Transverse colon (tissue), 4 donors: ENCODE measurements around the gene FAM216A. TPM values are rescaled to one million over a fixed set of nuclear protein-coding genes. Genes with fewer than 3 reads are reported as not detected.

ENCODE experiments used
- DNase-seq: peaks from one replicate; pipeline ENCODE4 v3.0.0-alpha.2; 2019
- H3K27ac ChIP-seq, 4 donors: fragments of 200-600 bp; sonication (generic); 2 replicates each; pipeline ENCODE4 v1.5.1; 2016 to 2018; ENCODE audit warnings: inconsistent platforms in 4 of 4
- H3K27me3 ChIP-seq: fragments of 200-600 bp; sonication (generic); 2 replicates; pipeline ENCODE4 v1.5.1; 2017; ENCODE audit warnings: inconsistent platforms
- H3K36me3 ChIP-seq, 4 donors: fragments of 200-600 bp; sonication (generic); 2 replicates each; pipeline ENCODE4 v1.5.1; 2017 to 2019; ENCODE audit warnings: inconsistent platforms in 4 of 4
- H3K4me1 ChIP-seq, 4 donors: fragments of 200-600 bp; sonication (generic); 2 replicates each; pipeline ENCODE4 v1.5.1; 2017 to 2020; ENCODE audit warnings: inconsistent platforms in 4 of 4
- H3K4me3 ChIP-seq, 4 donors: fragments of 200-600 bp; sonication (generic); 1 replicate in 1 of 4; 2 replicates in 3 of 4; pipeline versions ENCODE4 v1.5.1 to v1.6.1; 2017 to 2019; ENCODE audit warnings: inconsistent platforms in 4 of 4
- H3K9me3 ChIP-seq, 2 donors: fragments of 200-600 bp; sonication (generic); 2 replicates each; pipeline ENCODE4 v1.5.1; 2017 to 2019; ENCODE audit warnings: inconsistent platforms in 2 of 2
- EP300 ChIP-seq: sonication (generic); formaldehyde crosslinking; IDR thresholded peaks from one replicate; pipeline ENCODE4 v1.6.1; 2017; ENCODE audit warnings: antibody characterized with exemption, low read depth
- POLR2A ChIP-seq: fragments of 450-650 bp; IDR thresholded peaks from one replicate; pipeline ENCODE4 v1.6.1; 2016; ENCODE audit warnings: antibody characterized with exemption, mild to moderate bottlenecking, moderate library complexity
- POLR2AphosphoS5 ChIP-seq, 3 donors: sonication (generic); formaldehyde crosslinking; IDR thresholded peaks; one replicate each; pipeline ENCODE4 v1.6.1; 2016; ENCODE audit warnings: antibody characterized with exemption in 3 of 3
- WGBS, 2 donors: methylation state at CpG; one replicate each; pipeline ENCODE4 v1.1.5; 2018; ENCODE audit warnings: low coverage in 1 of 2; 5-methylcytosine and 5-hydroxymethylcytosine counted together
- in situ Hi-C, 4 donors: fragments of 200-750 bp; cut with MboI; loops; one replicate each; pipeline versions ENCODE4 v1.15.0 to v1.15.1; 2017; ENCODE audit warnings: low sequenced_read_pairs in 3 of 4, low pct_ligation_motif_present in 1 of 4, low pct_unique_long_range_greater_than_20kb in 1 of 4
- intact Hi-C: fragments of 100-400 bp; cut with DNase I; formaldehyde crosslinking; loops from one replicate; pipeline ENCODE4 v1.15.1; 2023; ENCODE audit warnings: low total_unique reads
- total RNA-seq, 4 donors: library from RNA; depleted of rRNA; stranded (reverse); fragments of >200 nt; gene quantifications; one replicate each; pipeline ENCODE4 v1.1.0, GENCODE V29; 2016
- TF ChIP-seq, protein P1 (sequence below), 5 experiments: fragments of 200-600 bp in 3 of 5; fragments of 450-650 bp in 2 of 5; sonication (generic) in 3 of 5; IDR thresholded peaks; 1 replicate in 2 of 5; 2 replicates in 3 of 5; pipeline ENCODE4 v1.5.1; 2016 to 2017; ENCODE audit warnings: antibody characterized with exemption in 5 of 5, inconsistent platforms in 3 of 5, mild to moderate bottlenecking in 2 of 5, moderate library complexity in 1 of 5

Gene FAM216A
- total RNA-seq, 4 donors from 2014 or later = 1.2 to 6.7 (median 1.6) TPM; not detected in 1

GRCh38 chr12:110466791-110467190 is 1.9 kb upstream of the FAM216A start:
- Histone ChIP-seq H3K27me3 (no peaks in the 10 kb centered on the region), H3K36me3 (peaks cover 0 to 8% (median 2%) of the 10 kb centered on the region in 4 donors), H3K4me1 (peaks cover 8 to 34% (median 24%) of the 10 kb centered on the region in 4 donors), H3K9me3 (no peaks in the 10 kb centered on the region), H3K4me3 (peak overlapping the region in 1 of 4 donors; percentile 65), H3K27ac (no peak overlapping the region)
- in situ Hi-C loops = loop anchor here in 2 of 4 donors (25.0 kb wide), 2 partner anchors 271 to 371 kb away; partner anchors contain the start of genes CCDC63 (in 2 of the 2) and PPP1CC (in 1 of the 2)
- TF ChIP-seq POLR2AphosphoS5 (IDR thresholded peaks at IDR 0.05) (no peak), EP300 (no peak)
- DNase-seq = no peak
- WGBS, 2 donors = 74% methylated on average over 5 of the region's 5 CpGs; no CpG with 5 or more reads in 1 of the 2 donors
- intact Hi-C loops = no loop called here

- DNase-seq = no peak
- peak; percentile 90 for TF ChIP-seq POLR2A
- no peak for TF ChIP-seq EP300
- TF ChIP-seq, protein P1, sequence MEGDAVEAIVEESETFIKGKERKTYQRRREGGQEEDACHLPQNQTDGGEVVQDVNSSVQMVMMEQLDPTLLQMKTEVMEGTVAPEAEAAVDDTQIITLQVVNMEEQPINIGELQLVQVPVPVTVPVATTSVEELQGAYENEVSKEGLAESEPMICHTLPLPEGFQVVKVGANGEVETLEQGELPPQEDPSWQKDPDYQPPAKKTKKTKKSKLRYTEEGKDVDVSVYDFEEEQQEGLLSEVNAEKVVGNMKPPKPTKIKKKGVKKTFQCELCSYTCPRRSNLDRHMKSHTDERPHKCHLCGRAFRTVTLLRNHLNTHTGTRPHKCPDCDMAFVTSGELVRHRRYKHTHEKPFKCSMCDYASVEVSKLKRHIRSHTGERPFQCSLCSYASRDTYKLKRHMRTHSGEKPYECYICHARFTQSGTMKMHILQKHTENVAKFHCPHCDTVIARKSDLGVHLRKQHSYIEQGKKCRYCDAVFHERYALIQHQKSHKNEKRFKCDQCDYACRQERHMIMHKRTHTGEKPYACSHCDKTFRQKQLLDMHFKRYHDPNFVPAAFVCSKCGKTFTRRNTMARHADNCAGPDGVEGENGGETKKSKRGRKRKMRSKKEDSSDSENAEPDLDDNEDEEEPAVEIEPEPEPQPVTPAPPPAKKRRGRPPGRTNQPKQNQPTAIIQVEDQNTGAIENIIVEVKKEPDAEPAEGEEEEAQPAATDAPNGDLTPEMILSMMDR (IDR thresholded peaks at IDR 0.05) = no peak
- 1% methylated on average over 10 to 15 of the region's 15 CpGs for WGBS, 2 donors
These were observed 815 bp upstream of the FAM216A start for GRCh38 chr12:110467847-110468213.

GRCh38 chr12:110475426-110475825 is 6.8 kb downstream of the FAM216A start:
- WGBS, 2 donors = 93 to 95% methylated on average over 3 to 7 of the region's 7 CpGs
- Histone ChIP-seq H3K36me3 (no peaks in the 10 kb centered on the region), H3K4me3 (no peak overlapping the region), H3K27ac (no peak overlapping the region), H3K4me1 (no peaks in the 10 kb centered on the region), H3K27me3 (no peaks in the 10 kb centered on the region), H3K9me3 (no peaks in the 10 kb centered on the region)
- no peak for DNase-seq
- intact Hi-C loops = no loop called here
- TF ChIP-seq, protein P1 (IDR thresholded peaks at IDR 0.05) = no peak
- TF ChIP-seq POLR2A (no peak), POLR2AphosphoS5 (IDR thresholded peaks at IDR 0.05) (no peak), EP300 (no peak)
- in situ Hi-C loops = no loop called here

More at GRCh38 chr12:110467847-110468213, 815 bp upstream of the FAM216A start:
- peak overlapping the region; percentile 91 to 98 (median 96) for H3K27ac ChIP-seq
- H3K27me3 ChIP-seq = no peaks in the 10 kb centered on the region
- H3K9me3 ChIP-seq = no peaks in the 10 kb centered on the region
- intact Hi-C loops = loop anchor here (2.0 kb wide), 1 partner anchor 275 kb away; the partner anchor contains the start of gene PPP1CC
- H3K36me3 ChIP-seq = peaks cover 0 to 8% (median 0%) of the 10 kb centered on the region in 4 donors
- peaks cover 8 to 34% (median 24%) of the 10 kb centered on the region in 4 donors for H3K4me1 ChIP-seq
- peak overlapping the region; percentile 49 to 97 (median 74) for H3K4me3 ChIP-seq
- in situ Hi-C loops = loop anchor here in 2 of 4 donors (25.0 kb wide), 2 partner anchors 269 to 369 kb away; partner anchors contain the start of genes CCDC63 (in 2 of the 2) and PPP1CC (in 1 of the 2)

GRCh38 chr12:110498984-110499706 is 30.5 kb downstream of the FAM216A start:
- TF ChIP-seq POLR2A (no peak), EP300 (no peak), POLR2AphosphoS5 (IDR thresholded peaks at IDR 0.05) (no peak)
- TF ChIP-seq, protein P1 (IDR thresholded peaks at IDR 0.05) = no peak
- DNase-seq = no peak
- peaks cover 18 to 33% (median 25%) of the 10 kb centered on the region in 4 donors for H3K4me1 ChIP-seq
- no peaks in the 10 kb centered on the region for H3K9me3 ChIP-seq
- WGBS, 2 donors = 65 to 73% methylated on average over 4 of the region's 4 CpGs
- peaks cover 0 to 27% (median 8%) of the 10 kb centered on the region in 4 donors for H3K36me3 ChIP-seq
- no peaks in the 10 kb centered on the region for H3K27me3 ChIP-seq
- H3K27ac ChIP-seq = peak overlapping the region in 2 of 4 donors; percentile 38 to 90
- in situ Hi-C loops = no loop called here
- H3K4me3 ChIP-seq = no peak overlapping the region
- intact Hi-C loops = no loop called here
